ENCODE data around the gene KCNJ1. TPM values are rescaled to one million over a fixed set of nuclear protein-coding genes. Genes with fewer than 3 reads are reported as not detected.

The KCNJ1 gene
- total RNA-seq, 6 experiments from 2014 or later = not detected

DNA sequence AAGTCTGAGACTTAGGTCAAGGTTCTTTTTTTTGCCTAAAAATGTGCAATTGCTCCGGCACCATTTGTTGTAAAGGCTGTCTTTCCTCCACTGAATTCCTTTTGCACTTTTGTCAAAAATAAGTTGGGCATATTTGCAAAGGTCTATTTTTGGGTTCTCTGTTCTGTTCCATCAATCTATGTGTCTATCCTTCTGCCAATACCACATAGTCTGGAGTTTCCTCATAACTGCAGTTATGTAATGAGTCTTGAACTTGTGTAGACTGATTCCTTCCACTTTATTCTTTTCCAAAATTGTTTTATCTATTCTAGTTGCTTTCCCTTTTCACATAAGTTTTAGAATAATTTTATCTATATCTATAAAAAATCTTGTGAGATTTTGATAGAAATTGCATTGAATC lies 30.7 kb upstream of the KCNJ1 start:
- no peaks in the 10 kb centered on the region for H3K36me3 ChIP-seq
- no peaks in the 10 kb centered on the region for H3K9me3 ChIP-seq
- H3K4me3 ChIP-seq = no peak overlapping the region
- TF ChIP-seq POLR2A (IDR thresholded peaks at IDR 0.05) = no peak
- TF ChIP-seq, protein P1, sequence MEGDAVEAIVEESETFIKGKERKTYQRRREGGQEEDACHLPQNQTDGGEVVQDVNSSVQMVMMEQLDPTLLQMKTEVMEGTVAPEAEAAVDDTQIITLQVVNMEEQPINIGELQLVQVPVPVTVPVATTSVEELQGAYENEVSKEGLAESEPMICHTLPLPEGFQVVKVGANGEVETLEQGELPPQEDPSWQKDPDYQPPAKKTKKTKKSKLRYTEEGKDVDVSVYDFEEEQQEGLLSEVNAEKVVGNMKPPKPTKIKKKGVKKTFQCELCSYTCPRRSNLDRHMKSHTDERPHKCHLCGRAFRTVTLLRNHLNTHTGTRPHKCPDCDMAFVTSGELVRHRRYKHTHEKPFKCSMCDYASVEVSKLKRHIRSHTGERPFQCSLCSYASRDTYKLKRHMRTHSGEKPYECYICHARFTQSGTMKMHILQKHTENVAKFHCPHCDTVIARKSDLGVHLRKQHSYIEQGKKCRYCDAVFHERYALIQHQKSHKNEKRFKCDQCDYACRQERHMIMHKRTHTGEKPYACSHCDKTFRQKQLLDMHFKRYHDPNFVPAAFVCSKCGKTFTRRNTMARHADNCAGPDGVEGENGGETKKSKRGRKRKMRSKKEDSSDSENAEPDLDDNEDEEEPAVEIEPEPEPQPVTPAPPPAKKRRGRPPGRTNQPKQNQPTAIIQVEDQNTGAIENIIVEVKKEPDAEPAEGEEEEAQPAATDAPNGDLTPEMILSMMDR (IDR thresholded peaks at IDR 0.05) = no peak
- ATAC-seq (no peak), DNase-seq (no peak)
- WGBS (ENCODE audit: insufficient coverage, low coverage, low lambda C conversion rate, missing lambda C conversion rate) = 83% methylated on average over 1 of the region's 1 CpG
- intact Hi-C loops (cut with DNase I) = no loop called here
- H3K4me1 ChIP-seq = peaks cover 0 to 55% (median 24%) of the 10 kb centered on the region in 4 donors
- H3K27ac ChIP-seq = no peak overlapping the region
- H3K27me3 ChIP-seq = no peaks in the 10 kb centered on the region

- Histone ChIP-seq H3K36me3 (no peaks in the 10 kb centered on the region), H3K4me1 (peaks cover 0 to 54% (median 24%) of the 10 kb centered on the region in 4 donors), H3K9me3 (no peaks in the 10 kb centered on the region), H3K27ac (no peak overlapping the region), H3K4me3 (no peak overlapping the region), H3K27me3 (no peaks in the 10 kb centered on the region)
- DNase-seq = no peak
- 64% methylated on average over 2 of the region's 2 CpGs for WGBS (ENCODE audit: insufficient coverage, low coverage, low lambda C conversion rate, missing lambda C conversion rate)
- TF ChIP-seq POLR2A (IDR thresholded peaks at IDR 0.05) = no peak
- TF ChIP-seq, protein P1 (IDR thresholded peaks at IDR 0.05) = no peak
- intact Hi-C loops (cut with DNase I) = no loop called here
- no peak for ATAC-seq
Measured at GRCh38 chr11:128896356-128896755, 29.3 kb upstream of the KCNJ1 start.

DNA sequence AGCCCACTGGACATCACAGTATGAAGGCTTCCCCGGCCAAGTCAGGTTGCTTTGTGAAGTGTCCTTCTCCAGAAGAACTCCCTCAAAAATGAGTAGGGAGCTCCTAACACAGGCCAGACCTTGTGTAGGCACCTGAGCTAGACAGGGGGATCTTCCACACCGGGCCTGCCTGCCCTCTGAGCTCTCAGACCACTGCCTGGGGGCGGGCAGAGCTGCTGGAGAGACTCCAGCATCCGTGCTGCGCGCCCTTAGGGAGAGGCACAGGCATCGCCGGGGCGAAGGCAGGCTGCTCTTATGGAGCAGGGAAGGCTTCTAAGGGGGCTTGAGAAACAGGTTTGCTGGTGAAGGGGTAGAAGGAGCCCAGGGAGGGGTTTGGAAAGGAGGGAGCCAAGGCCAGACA lies 28.4 kb upstream of the KCNJ1 start:
- no peak for DNase-seq
- H3K36me3 ChIP-seq = no peaks in the 10 kb centered on the region
- H3K9me3 ChIP-seq = no peaks in the 10 kb centered on the region
- intact Hi-C loops (cut with DNase I) = no loop called here
- ATAC-seq = no peak
- 100% methylated on average over 2 of the region's 9 CpGs for WGBS (ENCODE audit: insufficient coverage, low coverage, low lambda C conversion rate, missing lambda C conversion rate)
- H3K27ac ChIP-seq = no peak overlapping the region
- TF ChIP-seq, protein P1 (IDR thresholded peaks at IDR 0.05) = no peak
- no peak for TF ChIP-seq POLR2A (IDR thresholded peaks at IDR 0.05)
- no peaks in the 10 kb centered on the region for H3K27me3 ChIP-seq
- no peak overlapping the region for H3K4me3 ChIP-seq
- H3K4me1 ChIP-seq = peaks cover 0 to 52% (median 26%) of the 10 kb centered on the region in 4 donors

DNA sequence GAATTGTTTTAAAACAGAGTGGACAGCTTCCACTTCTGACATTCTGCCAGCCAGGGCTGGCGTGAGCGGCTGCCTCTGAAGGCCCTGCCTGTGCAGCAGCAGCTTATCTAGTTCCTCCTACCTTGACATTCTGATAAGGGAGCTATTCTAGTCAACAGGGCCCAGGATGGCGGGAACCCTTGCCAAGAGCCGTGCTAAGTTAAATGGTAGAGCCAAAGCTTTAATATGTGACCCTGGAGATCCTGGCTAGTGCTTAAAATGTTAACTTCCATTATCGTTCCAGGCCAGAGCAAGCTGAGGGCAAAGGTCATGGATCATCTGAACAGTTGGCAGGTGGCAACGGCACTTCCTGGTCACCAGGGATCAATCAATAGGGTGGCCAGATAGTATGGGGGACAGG lies 27.6 kb upstream of the KCNJ1 start:
- H3K36me3 ChIP-seq = no peaks in the 10 kb centered on the region
- peak; percentile 76 to 89 (median 85) for ATAC-seq

More for the DNA sequence above, 27.6 kb upstream of the KCNJ1 start:
- peak overlapping the region in 1 of 3 donors; percentile 7 for H3K27ac ChIP-seq
- DNase-seq = peak; percentile 86 to 93 (median 92)
- TF ChIP-seq POLR2A (IDR thresholded peaks at IDR 0.05) = no peak
- TF ChIP-seq, protein P1 (IDR thresholded peaks at IDR 0.05) = no peak
- H3K4me1 ChIP-seq = peaks cover 0 to 50% (median 25%) of the 10 kb centered on the region in 4 donors
- WGBS (ENCODE audit: insufficient coverage, low coverage, low lambda C conversion rate, missing lambda C conversion rate) = 20% methylated on average over 3 of the region's 6 CpGs
- no peak overlapping the region for H3K4me3 ChIP-seq
- no peaks in the 10 kb centered on the region for H3K9me3 ChIP-seq
- no peaks in the 10 kb centered on the region for H3K27me3 ChIP-seq
- intact Hi-C loops (cut with DNase I) = no loop called here

Measured in right lobe of liver (tissue), 6 donors.